ENCODE results near the gene NEK11.
"Not testable (repeated sequence)": the region's sequence is repeated elsewhere in the genome, so short reads cannot be mapped to it uniquely, and the experiment has no call there.

Gene NEK11

GRCh38 chr3:131329774-131330173 is 303.1 kb downstream of the NEK11 start:
- DNase-seq, result no peak
- Histone ChIP-seq H3K23ac (ENCODE audit: low read length) (no peak overlapping the region), H4K91ac (ENCODE audit: low read depth, low read length) (no peak overlapping the region), H3K4me2 (ENCODE audit: low read length) (no peak overlapping the region), H3K4me3 (ENCODE audit: low read depth, low read length) (no peak overlapping the region), H3K4ac (ENCODE audit: low read depth, low read length) (no peak overlapping the region), H3K9me3 (ENCODE audit: insufficient read depth, low read depth, low read length) (no peaks in the 10 kb centered on the region), H3K9ac (ENCODE audit: low read length) (no peak overlapping the region), H2BK120ac (ENCODE audit: insufficient read depth, low read length, poor library complexity) (no peak overlapping the region), H3K4me1 (ENCODE audit: control insufficient read depth in 1 of 2, insufficient read depth in 2 of 2, low read length in 2 of 2) (no peaks in the 10 kb centered on the region), H3K27ac (ENCODE audit: low read depth, low read length) (no peak overlapping the region), H2AFZ (ENCODE audit: insufficient read depth, low read length, poor library complexity) (no peak overlapping the region), H3K27me3 (ENCODE audit: insufficient read depth, low read length) (no peaks in the 10 kb centered on the region), H4K12ac (ENCODE audit: low read depth, low read length) (no peak overlapping the region), H3K36me3 (ENCODE audit: control insufficient read depth in 1 of 2, insufficient read depth in 2 of 2, low read length in 2 of 2) (no peaks in the 10 kb centered on the region), H3K14ac (ENCODE audit: low read length) (no peak overlapping the region), H3K79me1 (ENCODE audit: low read length) (no peaks in the 10 kb centered on the region), H2AK5ac (ENCODE audit: low read length) (no peak overlapping the region), H2BK12ac (ENCODE audit: low read length) (no peak overlapping the region), H3K18ac (ENCODE audit: low read length) (no peak overlapping the region), H2BK5ac (ENCODE audit: low read depth, low read length, poor library complexity) (no peak overlapping the region), H3K79me2 (ENCODE audit: control insufficient read depth, insufficient read depth, low read length, poor library complexity) (no peaks in the 10 kb centered on the region), H4K8ac (ENCODE audit: low read depth, low read length) (no peak overlapping the region)
- WGBS (ENCODE audit: extremely low coverage, insufficient coverage, insufficient read length), result no CpG with 5 or more reads among the region's 5 CpGs

DNA sequence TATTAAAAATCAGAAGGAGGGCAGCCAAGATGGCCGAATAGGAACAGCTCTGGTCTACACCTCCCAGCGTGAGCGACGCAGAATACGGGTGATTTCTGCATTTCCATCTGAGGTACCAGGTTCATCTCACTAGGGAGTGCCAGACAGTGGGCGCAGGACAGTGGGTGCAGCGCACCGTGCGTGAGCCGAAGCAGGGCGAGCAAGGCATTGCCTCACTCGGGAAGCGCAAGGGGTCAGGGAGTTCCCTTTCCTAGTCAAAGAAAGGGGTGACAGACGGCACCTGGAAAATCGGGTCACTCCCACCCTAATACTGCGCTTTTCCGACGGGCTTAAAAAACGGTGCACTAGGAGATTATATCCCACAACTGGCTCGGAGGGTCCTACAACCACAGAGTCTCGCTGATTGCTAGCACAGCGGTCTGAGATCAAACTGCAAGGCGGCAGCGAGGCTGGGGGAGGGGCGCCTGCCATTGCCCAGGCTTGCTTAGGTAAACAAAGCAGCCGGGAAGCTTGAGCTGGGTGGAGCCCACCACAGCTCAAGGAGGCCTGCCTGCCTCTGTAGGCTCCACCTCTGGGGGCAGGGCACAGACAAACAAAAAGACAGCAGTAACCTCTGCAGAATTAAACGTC is 304.9 kb downstream of the NEK11 start:
- H3K27me3 ChIP-seq (ENCODE audit: insufficient read depth, low read length); H3K4ac ChIP-seq (ENCODE audit: low read depth, low read length); H3K4me1 ChIP-seq (ENCODE audit: control insufficient read depth in 1 of 2, insufficient read depth in 2 of 2, low read length in 2 of 2); H2AK5ac ChIP-seq (ENCODE audit: low read length); H3K79me1 ChIP-seq (ENCODE audit: low read length); H3K36me3 ChIP-seq (ENCODE audit: control insufficient read depth in 1 of 2, insufficient read depth in 2 of 2, low read length in 2 of 2); H3K18ac ChIP-seq (ENCODE audit: low read length); H3K9me3 ChIP-seq (ENCODE audit: insufficient read depth, low read depth, low read length); H2BK12ac ChIP-seq (ENCODE audit: low read length); H3K23ac ChIP-seq (ENCODE audit: low read length); H3K27ac ChIP-seq (ENCODE audit: low read depth, low read length); H2BK5ac ChIP-seq (ENCODE audit: low read depth, low read length, poor library complexity); H3K79me2 ChIP-seq (ENCODE audit: control insufficient read depth, insufficient read depth, low read length, poor library complexity); H3K14ac ChIP-seq (ENCODE audit: low read length); H4K12ac ChIP-seq (ENCODE audit: low read depth, low read length); H3K9ac ChIP-seq (ENCODE audit: low read length); H2AFZ ChIP-seq (ENCODE audit: insufficient read depth, low read length, poor library complexity); H2BK120ac ChIP-seq (ENCODE audit: insufficient read depth, low read length, poor library complexity); DNase-seq: not testable (repeated sequence)
- Histone ChIP-seq H3K4me3 (ENCODE audit: low read depth, low read length) (peak overlapping the region; percentile 61), H4K8ac (ENCODE audit: low read depth, low read length) (peak overlapping the region; percentile 20), H3K4me2 (ENCODE audit: low read length) (peak overlapping the region; percentile 41), H4K91ac (ENCODE audit: low read depth, low read length) (peak overlapping the region; percentile 32)
- WGBS (ENCODE audit: extremely low coverage, insufficient coverage, insufficient read length), result no CpG with 5 or more reads among the region's 27 CpGs

GRCh38 chr3:131338948-131339640 is 312.4 kb downstream of the NEK11 start:
- Histone ChIP-seq H3K4ac (ENCODE audit: low read depth, low read length) (no peak overlapping the region), H2BK120ac (ENCODE audit: insufficient read depth, low read length, poor library complexity) (no peak overlapping the region), H3K4me2 (ENCODE audit: low read length) (no peak overlapping the region), H3K79me1 (ENCODE audit: low read length) (no peaks in the 10 kb centered on the region), H3K79me2 (ENCODE audit: control insufficient read depth, insufficient read depth, low read length, poor library complexity) (no peaks in the 10 kb centered on the region), H3K18ac (ENCODE audit: low read length) (no peak overlapping the region), H4K12ac (ENCODE audit: low read depth, low read length) (no peak overlapping the region), H3K27me3 (ENCODE audit: insufficient read depth, low read length) (no peaks in the 10 kb centered on the region), H3K9me3 (ENCODE audit: insufficient read depth, low read depth, low read length) (peaks cover 2% of the 10 kb centered on the region), H2BK5ac (ENCODE audit: low read depth, low read length, poor library complexity) (no peak overlapping the region), H3K4me3 (ENCODE audit: low read depth, low read length) (no peak overlapping the region), H4K91ac (ENCODE audit: low read depth, low read length) (no peak overlapping the region), H2AFZ (ENCODE audit: insufficient read depth, low read length, poor library complexity) (no peak overlapping the region), H3K23ac (ENCODE audit: low read length) (no peak overlapping the region), H3K4me1 (ENCODE audit: control insufficient read depth in 1 of 2, insufficient read depth in 2 of 2, low read length in 2 of 2) (no peaks in the 10 kb centered on the region), H4K8ac (ENCODE audit: low read depth, low read length) (no peak overlapping the region), H2AK5ac (ENCODE audit: low read length) (no peak overlapping the region), H3K27ac (ENCODE audit: low read depth, low read length) (no peak overlapping the region), H2BK12ac (ENCODE audit: low read length) (no peak overlapping the region), H3K14ac (ENCODE audit: low read length) (no peak overlapping the region), H3K36me3 (ENCODE audit: control insufficient read depth in 1 of 2, insufficient read depth in 2 of 2, low read length in 2 of 2) (no peaks in the 10 kb centered on the region), H3K9ac (ENCODE audit: low read length) (no peak overlapping the region)
- no peak for DNase-seq
- no CpG with 5 or more reads among the region's 3 CpGs for WGBS (ENCODE audit: extremely low coverage, insufficient coverage, insufficient read length)

DNA sequence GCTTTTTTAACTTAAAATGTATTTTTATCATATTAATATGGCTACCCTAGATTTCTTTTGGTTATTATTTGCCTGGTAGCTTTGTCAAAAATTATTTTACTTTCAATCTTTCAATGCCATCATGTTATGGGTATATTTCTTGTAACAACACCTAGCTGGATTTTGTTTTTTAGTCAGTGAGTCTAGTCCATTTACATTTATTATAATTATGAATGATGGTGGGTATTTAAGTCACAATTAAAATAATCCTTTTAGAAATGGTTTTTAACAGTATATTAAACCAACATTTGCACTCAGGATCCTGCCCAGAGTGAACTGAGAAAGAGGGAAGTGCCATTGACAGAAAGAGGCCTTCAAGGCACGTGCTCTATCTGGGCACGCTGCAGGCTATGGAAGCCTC is 315.1 kb downstream of the NEK11 start:
- no peak overlapping the region for H2BK120ac ChIP-seq (ENCODE audit: insufficient read depth, low read length, poor library complexity)
- H3K36me3 ChIP-seq (ENCODE audit: control insufficient read depth in 1 of 2, insufficient read depth in 2 of 2, low read length in 2 of 2), result no peaks in the 10 kb centered on the region
- no peak overlapping the region for H4K91ac ChIP-seq (ENCODE audit: low read depth, low read length)
- H3K27me3 ChIP-seq (ENCODE audit: insufficient read depth, low read length), result no peaks in the 10 kb centered on the region
- DNase-seq, result no peak
- no peak overlapping the region for H3K4me2 ChIP-seq (ENCODE audit: low read length)
- H3K9me3 ChIP-seq (ENCODE audit: insufficient read depth, low read depth, low read length), result peaks cover 2% of the 10 kb centered on the region
- no peaks in the 10 kb centered on the region for H3K79me2 ChIP-seq (ENCODE audit: control insufficient read depth, insufficient read depth, low read length, poor library complexity)
- H3K9ac ChIP-seq (ENCODE audit: low read length), result no peak overlapping the region
- no peak overlapping the region for H3K4ac ChIP-seq (ENCODE audit: low read depth, low read length)
- H3K79me1 ChIP-seq (ENCODE audit: low read length), result no peaks in the 10 kb centered on the region
- no peaks in the 10 kb centered on the region for H3K4me1 ChIP-seq (ENCODE audit: control insufficient read depth in 1 of 2, insufficient read depth in 2 of 2, low read length in 2 of 2)
- no peak overlapping the region for H2AFZ ChIP-seq (ENCODE audit: insufficient read depth, low read length, poor library complexity)
- H2AK5ac ChIP-seq (ENCODE audit: low read length), result no peak overlapping the region
- H4K8ac ChIP-seq (ENCODE audit: low read depth, low read length), result no peak overlapping the region
- H3K27ac ChIP-seq (ENCODE audit: low read depth, low read length), result no peak overlapping the region
- H3K4me3 ChIP-seq (ENCODE audit: low read depth, low read length), result no peak overlapping the region
- H4K12ac ChIP-seq (ENCODE audit: low read depth, low read length), result no peak overlapping the region
- H3K18ac ChIP-seq (ENCODE audit: low read length), result no peak overlapping the region
- H2BK12ac ChIP-seq (ENCODE audit: low read length), result no peak overlapping the region
- H2BK5ac ChIP-seq (ENCODE audit: low read depth, low read length, poor library complexity), result no peak overlapping the region
- H3K14ac ChIP-seq (ENCODE audit: low read length), result no peak overlapping the region
- no peak overlapping the region for H3K23ac ChIP-seq (ENCODE audit: low read length)
- no CpG with 5 or more reads among the region's 2 CpGs for WGBS (ENCODE audit: extremely low coverage, insufficient coverage, insufficient read length)
